SK-N-SH (cell line): ENCODE measurements around the gene TRIM7.
"Not testable (repeated sequence)": the region's sequence is repeated elsewhere in the genome, so short reads cannot be mapped to it uniquely, and the experiment has no call there.

Source experiments
- ELF1 ChIP-seq: IDR thresholded peaks from 2 replicates; pipeline ENCODE4 v1.4.0; 2012
- MXI1 ChIP-seq: IDR thresholded peaks from 2 replicates; pipeline ENCODE4 v1.6.1; 2012; ENCODE audit warnings: mild to moderate bottlenecking, low read depth, low read length, improper control_type of control experiment
- TF ChIP-seq, protein P1 (sequence below): fragments of 200-600 bp; sonication (generic); IDR thresholded peaks from 2 replicates; pipeline ENCODE4 v1.6.1; 2017; ENCODE audit warnings: antibody characterized with exemption, mild to moderate bottlenecking, moderate library complexity
- TF ChIP-seq, protein P2 (sequence below): IDR thresholded peaks from 2 replicates; pipeline ENCODE4 v1.4.0; 2012; ENCODE audit warnings: low read depth

DNA sequence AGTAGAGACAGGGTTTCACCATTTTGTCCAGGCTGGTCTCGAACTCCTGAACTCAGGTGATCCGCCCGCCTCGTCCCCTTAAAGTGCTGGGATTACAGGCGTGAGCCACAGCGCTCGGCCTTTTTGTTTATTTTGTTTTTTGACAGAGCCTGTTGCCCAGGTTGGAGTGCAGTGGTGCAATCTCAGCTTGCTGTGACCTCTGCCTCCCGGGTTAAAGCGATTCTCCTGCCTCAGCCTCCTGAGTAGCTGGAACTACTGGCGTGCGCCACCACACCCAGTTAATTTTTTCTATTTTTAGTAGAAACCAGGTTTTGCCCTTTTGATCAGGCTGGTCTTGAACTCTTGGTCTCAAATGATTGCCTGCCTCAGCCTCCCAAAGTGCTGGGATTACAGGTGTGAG is 5.2 kb upstream of the TRIM7 start:
- not testable (repeated sequence) for TF ChIP-seq ELF1, MXI1
- TF ChIP-seq, protein P1, sequence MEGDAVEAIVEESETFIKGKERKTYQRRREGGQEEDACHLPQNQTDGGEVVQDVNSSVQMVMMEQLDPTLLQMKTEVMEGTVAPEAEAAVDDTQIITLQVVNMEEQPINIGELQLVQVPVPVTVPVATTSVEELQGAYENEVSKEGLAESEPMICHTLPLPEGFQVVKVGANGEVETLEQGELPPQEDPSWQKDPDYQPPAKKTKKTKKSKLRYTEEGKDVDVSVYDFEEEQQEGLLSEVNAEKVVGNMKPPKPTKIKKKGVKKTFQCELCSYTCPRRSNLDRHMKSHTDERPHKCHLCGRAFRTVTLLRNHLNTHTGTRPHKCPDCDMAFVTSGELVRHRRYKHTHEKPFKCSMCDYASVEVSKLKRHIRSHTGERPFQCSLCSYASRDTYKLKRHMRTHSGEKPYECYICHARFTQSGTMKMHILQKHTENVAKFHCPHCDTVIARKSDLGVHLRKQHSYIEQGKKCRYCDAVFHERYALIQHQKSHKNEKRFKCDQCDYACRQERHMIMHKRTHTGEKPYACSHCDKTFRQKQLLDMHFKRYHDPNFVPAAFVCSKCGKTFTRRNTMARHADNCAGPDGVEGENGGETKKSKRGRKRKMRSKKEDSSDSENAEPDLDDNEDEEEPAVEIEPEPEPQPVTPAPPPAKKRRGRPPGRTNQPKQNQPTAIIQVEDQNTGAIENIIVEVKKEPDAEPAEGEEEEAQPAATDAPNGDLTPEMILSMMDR, result not testable (repeated sequence)
- TF ChIP-seq, protein P2, sequence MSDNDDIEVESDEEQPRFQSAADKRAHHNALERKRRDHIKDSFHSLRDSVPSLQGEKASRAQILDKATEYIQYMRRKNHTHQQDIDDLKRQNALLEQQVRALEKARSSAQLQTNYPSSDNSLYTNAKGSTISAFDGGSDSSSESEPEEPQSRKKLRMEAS, result not testable (repeated sequence)
